ENCODE measurements around the gene IFIT5. TPM values are rescaled to one million over a fixed set of nuclear protein-coding genes. Genes with fewer than 3 reads are reported as not detected.

Gene IFIT5, protein sequence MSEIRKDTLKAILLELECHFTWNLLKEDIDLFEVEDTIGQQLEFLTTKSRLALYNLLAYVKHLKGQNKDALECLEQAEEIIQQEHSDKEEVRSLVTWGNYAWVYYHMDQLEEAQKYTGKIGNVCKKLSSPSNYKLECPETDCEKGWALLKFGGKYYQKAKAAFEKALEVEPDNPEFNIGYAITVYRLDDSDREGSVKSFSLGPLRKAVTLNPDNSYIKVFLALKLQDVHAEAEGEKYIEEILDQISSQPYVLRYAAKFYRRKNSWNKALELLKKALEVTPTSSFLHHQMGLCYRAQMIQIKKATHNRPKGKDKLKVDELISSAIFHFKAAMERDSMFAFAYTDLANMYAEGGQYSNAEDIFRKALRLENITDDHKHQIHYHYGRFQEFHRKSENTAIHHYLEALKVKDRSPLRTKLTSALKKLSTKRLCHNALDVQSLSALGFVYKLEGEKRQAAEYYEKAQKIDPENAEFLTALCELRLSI
- total RNA-seq, result 9.1 TPM

DNA sequence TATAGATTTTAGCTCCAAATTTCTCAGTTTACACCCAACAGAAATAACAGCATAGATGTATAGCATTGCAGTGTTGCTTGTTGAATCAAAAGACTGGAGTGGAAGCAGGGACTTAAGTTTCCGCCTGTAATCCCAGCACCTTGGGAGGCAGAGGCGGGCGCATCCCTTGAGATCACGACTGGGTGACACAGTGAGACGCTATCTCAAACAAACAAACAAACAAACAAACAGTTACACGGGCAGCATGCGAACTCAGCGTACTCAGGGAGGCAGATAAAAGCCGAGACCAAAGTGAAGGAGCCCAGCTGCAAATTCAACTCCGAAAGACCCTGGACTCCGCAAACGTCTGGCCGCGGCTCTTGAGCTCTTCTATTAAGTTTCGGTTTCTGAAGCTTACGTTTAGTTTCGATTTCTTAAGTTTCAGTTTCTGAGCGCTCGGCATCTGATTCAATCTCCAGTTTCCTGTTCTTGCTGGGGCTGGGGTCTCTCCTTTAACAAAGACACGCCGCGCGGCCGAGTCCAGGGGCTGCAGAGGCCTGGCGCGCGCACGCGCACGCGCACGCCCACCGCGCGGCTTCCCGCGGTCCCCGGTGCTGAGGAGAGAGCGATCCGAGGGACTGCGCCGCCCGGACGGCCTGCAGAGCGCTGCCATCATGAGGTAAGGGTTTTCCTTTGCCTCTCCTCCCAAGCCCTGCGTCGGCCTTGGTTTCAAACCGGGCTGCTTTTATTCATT, at the start of gene IFIT5:
IFIT5 (plus strand) TSS at position 423 of the 733 bp plus-strand sequence; CDS start at position 654, 231 bp downstream.
- no peaks in the 10 kb centered on the region for H3K9me3 ChIP-seq
- peaks cover 36% of the 10 kb centered on the region for H3K4me1 ChIP-seq
- H3K4me3 ChIP-seq, result peak within 1 kb of the TSS; percentile 85 to 88
- TF ChIP-seq POLR2AphosphoS5 (IDR thresholded peaks at IDR 0.05; ENCODE audit: insufficient read depth in 1 of 2, low read depth in 1 of 2), result peak in 1 of 2 donors; percentile 17
- TF ChIP-seq CTCF (IDR thresholded peaks at IDR 0.05), result no peak
- peak in 1 of 2 donors; percentile 43 for TF ChIP-seq POLR2A (IDR thresholded peaks at IDR 0.05)
- H3K36me3 ChIP-seq, result peaks cover 0 to 9% of the 10 kb centered on the region in 2 donors
- DNase-seq (ENCODE audit: extremely low spot score in 2 of 2), result peak in 1 of 2 donors; percentile 90
- intact Hi-C loops (cut with DNase I), result no loop called here
- no peaks in the 10 kb centered on the region for H3K27me3 ChIP-seq
- peak within 1 kb of the TSS; percentile 99 for H3K27ac ChIP-seq

- no peak for DNase-seq (ENCODE audit: extremely low spot score in 2 of 2)
- no peaks in the 10 kb centered on the region for H3K9me3 ChIP-seq
- no peaks in the 10 kb centered on the region for H3K36me3 ChIP-seq
- H3K4me1 ChIP-seq, result peaks cover 4% of the 10 kb centered on the region
- no peaks in the 10 kb centered on the region for H3K27me3 ChIP-seq
- intact Hi-C loops (cut with DNase I), result no loop called here
- no peak overlapping the region for H3K27ac ChIP-seq
- H3K4me3 ChIP-seq, result no peak overlapping the region
- TF ChIP-seq POLR2AphosphoS5 (IDR thresholded peaks at IDR 0.05; ENCODE audit: insufficient read depth in 1 of 2, low read depth in 1 of 2) (no peak), POLR2A (IDR thresholded peaks at IDR 0.05) (no peak), CTCF (IDR thresholded peaks at IDR 0.05) (no peak)
Measured at GRCh38 chr10:89367529-89367928, 46.8 kb upstream of the IFIT5 start.

DNA sequence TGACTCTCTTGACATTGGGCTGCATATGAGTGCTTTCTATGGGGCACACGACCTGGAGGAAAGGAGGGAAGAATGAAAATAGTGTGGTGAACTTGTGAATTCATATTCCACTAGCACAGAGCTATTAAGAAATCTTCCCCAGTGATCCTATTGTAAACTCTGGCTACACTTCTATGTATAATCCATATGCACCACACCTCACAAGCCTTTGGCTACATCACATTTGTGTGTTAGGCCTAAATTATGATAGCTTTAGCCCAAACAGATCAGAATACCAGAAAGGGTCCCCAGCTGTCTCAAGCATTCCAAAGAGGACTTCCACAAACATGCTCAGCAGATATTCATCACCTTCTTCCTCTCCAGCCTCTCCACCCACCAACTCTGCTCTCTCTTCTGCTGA, 46.2 kb upstream of the IFIT5 start:
- DNase-seq (ENCODE audit: extremely low spot score in 2 of 2), result no peak
- H3K4me3 ChIP-seq, result no peak overlapping the region
- peaks cover 5% of the 10 kb centered on the region for H3K4me1 ChIP-seq
- H3K27ac ChIP-seq, result no peak overlapping the region
- no peak for TF ChIP-seq POLR2A (IDR thresholded peaks at IDR 0.05)
- TF ChIP-seq CTCF (IDR thresholded peaks at IDR 0.05), result no peak
- no peak for TF ChIP-seq POLR2AphosphoS5 (IDR thresholded peaks at IDR 0.05; ENCODE audit: insufficient read depth in 1 of 2, low read depth in 1 of 2)
- no peaks in the 10 kb centered on the region for H3K9me3 ChIP-seq
- H3K36me3 ChIP-seq, result no peaks in the 10 kb centered on the region
- intact Hi-C loops (cut with DNase I), result no loop called here
- no peaks in the 10 kb centered on the region for H3K27me3 ChIP-seq

DNA sequence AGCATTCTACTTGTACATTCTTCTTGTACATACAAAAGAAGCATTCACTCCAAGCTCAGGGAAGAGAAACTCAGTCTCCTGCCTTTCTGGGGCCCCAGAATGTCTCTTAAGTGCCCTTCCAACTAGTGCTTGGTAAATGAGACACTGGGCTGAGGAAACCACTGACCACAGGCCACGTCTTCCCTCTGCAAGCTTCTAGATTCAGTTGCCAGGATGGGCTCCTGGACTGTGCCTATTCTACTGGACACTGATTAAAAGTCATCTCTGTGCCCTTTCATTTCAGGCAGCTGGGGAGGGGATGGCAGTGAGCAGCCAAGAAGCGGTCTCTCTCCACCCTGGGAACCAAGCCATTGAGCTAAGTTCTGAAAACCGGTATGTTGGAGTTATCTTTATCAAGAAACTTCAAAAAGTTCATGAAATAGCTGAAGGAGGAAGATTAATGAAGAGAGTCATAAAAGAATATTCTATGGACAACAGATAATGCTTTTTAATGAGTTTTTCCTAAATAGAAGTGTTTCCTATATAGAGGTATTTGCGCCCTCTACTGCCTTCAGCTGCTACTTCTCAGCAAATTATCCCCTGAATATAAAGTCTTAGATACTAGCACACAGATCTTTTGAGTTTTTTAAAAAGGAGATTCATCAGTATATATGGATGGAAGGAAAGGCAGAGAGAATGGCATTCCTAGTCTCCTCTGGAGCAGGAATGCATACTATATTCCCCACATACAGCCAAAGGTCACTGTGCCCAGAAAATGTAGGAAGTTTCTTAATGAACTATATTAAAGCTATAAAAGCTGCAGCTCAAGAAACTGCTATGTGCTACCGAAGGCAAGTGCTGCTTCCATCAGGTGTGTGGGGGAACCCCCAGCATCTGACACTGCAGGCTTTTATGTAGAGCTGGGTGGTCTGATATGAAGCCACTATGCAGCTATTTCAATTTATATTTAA, 44.9 kb upstream of the IFIT5 start:
- intact Hi-C loops (cut with DNase I), result no loop called here

More for the DNA sequence above, 44.9 kb upstream of the IFIT5 start:
- peaks cover 13% of the 10 kb centered on the region for H3K4me1 ChIP-seq
- no peaks in the 10 kb centered on the region for H3K9me3 ChIP-seq
- no peaks in the 10 kb centered on the region for H3K36me3 ChIP-seq
- DNase-seq (ENCODE audit: extremely low spot score in 2 of 2), result no peak
- no peaks in the 10 kb centered on the region for H3K27me3 ChIP-seq
- H3K4me3 ChIP-seq, result no peak overlapping the region
- H3K27ac ChIP-seq, result no peak overlapping the region
- TF ChIP-seq POLR2AphosphoS5 (IDR thresholded peaks at IDR 0.05; ENCODE audit: insufficient read depth in 1 of 2, low read depth in 1 of 2), result no peak
- TF ChIP-seq CTCF (IDR thresholded peaks at IDR 0.05), result peak in 2 of 3 experiments; percentile 25 to 45
- no peak for TF ChIP-seq POLR2A (IDR thresholded peaks at IDR 0.05)

Measured in vagina (tissue), 2 donors.